Suprapubic skin (tissue), 3 donors: Measurements from ENCODE around the gene ZNRF3.

Experiments used
- POLR2A ChIP-seq, 2 donors: fragments of 450-650 bp; IDR thresholded peaks; one replicate each; pipeline ENCODE4 v1.6.1; 2017; ENCODE audit warnings: antibody characterized with exemption in 2 of 2, mild to moderate bottlenecking in 2 of 2, moderate library complexity in 2 of 2
- TF ChIP-seq, protein P1 (sequence below), 2 donors: fragments of 200-600 bp in 1 of 2; fragments of 450-650 bp in 1 of 2; sonication (generic) in 1 of 2; IDR thresholded peaks; one replicate each; pipeline ENCODE4 v1.5.1; 2016 to 2019; ENCODE audit warnings: antibody characterized with exemption in 2 of 2, mild to moderate bottlenecking in 1 of 2, moderate library complexity in 1 of 2

DNA sequence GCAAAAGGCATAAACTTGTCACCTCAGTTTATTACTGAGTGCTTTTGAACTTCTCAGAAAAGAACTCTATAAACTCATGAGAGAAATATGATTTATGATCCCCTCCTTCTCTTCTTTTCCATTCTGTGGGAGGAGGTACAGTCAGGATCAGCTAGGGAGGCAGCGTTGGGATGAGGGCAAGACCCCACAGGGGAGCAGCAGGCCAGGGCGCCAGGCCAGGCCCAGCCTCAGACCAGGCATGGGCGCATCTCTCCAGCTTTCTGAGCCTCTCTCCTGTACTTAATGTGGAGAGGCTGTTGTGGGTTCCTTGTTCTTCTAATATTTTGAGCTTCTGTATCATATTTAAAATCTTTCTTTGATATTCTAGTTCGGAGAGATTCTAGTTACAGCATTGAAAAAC, 106.5 kb downstream of the ZNRF3 start:
- TF ChIP-seq, protein P1, sequence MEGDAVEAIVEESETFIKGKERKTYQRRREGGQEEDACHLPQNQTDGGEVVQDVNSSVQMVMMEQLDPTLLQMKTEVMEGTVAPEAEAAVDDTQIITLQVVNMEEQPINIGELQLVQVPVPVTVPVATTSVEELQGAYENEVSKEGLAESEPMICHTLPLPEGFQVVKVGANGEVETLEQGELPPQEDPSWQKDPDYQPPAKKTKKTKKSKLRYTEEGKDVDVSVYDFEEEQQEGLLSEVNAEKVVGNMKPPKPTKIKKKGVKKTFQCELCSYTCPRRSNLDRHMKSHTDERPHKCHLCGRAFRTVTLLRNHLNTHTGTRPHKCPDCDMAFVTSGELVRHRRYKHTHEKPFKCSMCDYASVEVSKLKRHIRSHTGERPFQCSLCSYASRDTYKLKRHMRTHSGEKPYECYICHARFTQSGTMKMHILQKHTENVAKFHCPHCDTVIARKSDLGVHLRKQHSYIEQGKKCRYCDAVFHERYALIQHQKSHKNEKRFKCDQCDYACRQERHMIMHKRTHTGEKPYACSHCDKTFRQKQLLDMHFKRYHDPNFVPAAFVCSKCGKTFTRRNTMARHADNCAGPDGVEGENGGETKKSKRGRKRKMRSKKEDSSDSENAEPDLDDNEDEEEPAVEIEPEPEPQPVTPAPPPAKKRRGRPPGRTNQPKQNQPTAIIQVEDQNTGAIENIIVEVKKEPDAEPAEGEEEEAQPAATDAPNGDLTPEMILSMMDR (IDR thresholded peaks at IDR 0.05), result no peak
- no peak for TF ChIP-seq POLR2A (IDR thresholded peaks at IDR 0.05)
